Stimulated activated CD4-positive, alpha-beta T cell treated with anti-CD3 and anti-CD28 coated beads, Interleukin-4, amount 100 ng/mL, for 24 hours (primary cell): ENCODE measurements around the gene WDR33.

Experiments used
- DNase-seq: peaks from one replicate; pipeline ENCODE4 v3.0.0-alpha.2; 2020

Gene WDR33

DNA sequence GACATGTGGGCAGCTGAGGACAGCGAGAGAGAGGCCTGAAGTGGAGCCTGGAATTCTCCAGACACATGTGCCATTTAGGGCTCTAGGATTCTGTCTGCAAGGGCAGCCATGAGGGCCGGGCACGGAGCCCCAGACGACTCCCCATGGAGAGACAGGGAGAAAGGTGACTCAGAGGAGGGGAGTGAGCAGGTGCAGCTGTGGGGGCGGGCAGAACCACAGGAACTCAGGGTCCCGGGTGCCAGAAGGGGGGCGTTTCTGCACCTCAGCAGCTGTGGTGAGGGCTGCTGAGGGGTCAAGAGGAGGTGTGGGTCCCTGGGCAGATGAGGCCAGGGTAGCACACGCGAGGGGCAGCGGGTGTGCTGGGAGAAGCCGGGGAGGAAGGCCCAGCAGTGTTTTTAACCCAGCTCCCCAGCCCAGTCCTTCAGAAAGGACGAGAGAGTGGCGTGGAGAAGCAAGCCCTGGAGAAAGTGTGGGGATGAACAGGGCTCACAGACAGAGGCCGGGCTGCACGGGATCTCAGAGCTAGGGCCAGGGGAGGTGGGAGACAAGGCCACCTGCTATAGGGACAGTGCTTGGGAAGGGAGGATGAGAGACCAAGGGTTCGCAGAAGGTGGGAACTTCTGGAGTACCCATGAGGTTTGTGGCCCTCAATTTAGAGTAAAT is 157.4 kb downstream of the WDR33 start:
- DNase-seq: no peak

GRCh38 chr2:127652786-127653357 is 158.1 kb downstream of the WDR33 start:
- DNase-seq: no peak

DNA sequence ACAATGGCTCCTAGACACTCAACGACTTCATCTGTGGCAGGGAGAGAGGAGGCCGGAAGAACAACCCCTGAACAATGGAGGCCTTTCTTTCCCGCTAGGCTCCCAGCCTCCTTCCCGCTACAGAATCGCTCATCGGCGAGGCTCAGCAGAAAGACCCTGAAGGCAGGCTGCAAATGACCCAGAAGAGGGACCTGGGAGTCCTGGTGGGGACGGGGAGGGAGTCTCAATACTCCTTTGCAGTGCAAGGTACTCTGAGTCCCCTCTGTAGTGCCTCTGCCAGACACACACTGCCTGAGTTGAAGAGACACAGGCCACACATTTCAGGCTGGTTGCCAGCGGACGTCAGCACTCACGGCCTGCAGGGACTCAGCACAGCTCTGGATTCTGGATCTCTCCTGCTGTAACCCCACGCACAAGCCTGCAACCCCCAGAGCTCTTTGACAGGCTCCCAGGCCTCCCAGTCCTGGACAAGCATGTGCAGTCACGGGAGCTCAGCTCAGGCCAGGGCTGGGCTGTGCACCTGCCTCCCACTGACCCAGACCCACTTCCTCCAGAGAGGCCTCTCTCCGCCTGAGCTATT is 158.9 kb downstream of the WDR33 start:
- DNase-seq: no peak

DNA sequence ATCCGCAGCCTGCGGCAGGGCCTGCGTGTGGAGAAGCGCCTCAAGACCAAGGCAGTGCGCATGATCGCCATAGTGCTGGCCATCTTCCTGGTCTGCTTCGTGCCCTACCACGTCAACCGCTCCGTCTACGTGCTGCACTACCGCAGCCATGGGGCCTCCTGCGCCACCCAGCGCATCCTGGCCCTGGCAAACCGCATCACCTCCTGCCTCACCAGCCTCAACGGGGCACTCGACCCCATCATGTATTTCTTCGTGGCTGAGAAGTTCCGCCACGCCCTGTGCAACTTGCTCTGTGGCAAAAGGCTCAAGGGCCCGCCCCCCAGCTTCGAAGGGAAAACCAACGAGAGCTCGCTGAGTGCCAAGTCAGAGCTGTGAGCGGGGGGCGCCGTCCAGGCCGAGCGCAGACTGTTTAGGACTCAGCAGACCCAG is 159.6 kb downstream of the WDR33 start:
- no peak for DNase-seq
